ENCODE results near the gene SPOUT1. TPM values are rescaled to one million over a fixed set of nuclear protein-coding genes. Genes with fewer than 3 reads are reported as not detected.

Gene SPOUT1
- polyA plus RNA-seq, 1 donor (not counting 4 experiments of a cell fraction or from before 2014, with no cell fraction given), result 22.0 TPM

GRCh38 chr9:128786681-128787601, 42.7 kb downstream of the SPOUT1 start, which contains the start of gene TBC1D13:
TSS of gene TBC1D13 (plus strand) at chr9:128787253. CDS start at chr9:128787354, 101 bp downstream.
- no peak for DNase-seq (ENCODE audit: low read depth, low spot score)
- TF ChIP-seq EZH2 (IDR thresholded peaks at IDR 0.05; ENCODE audit: low read length) (no peak), CTCF (optimal IDR thresholded peaks at IDR 0.05 in 1 of 3, IDR thresholded peaks at IDR 0.05 in 1 of 3, conservative IDR thresholded peaks at IDR 0.05 in 1 of 3; ENCODE audit: extremely low read depth in 1 of 3, insufficient read depth in 2 of 3, low read length in 3 of 3) (no peak)

GRCh38 chr9:128785427-128785826, 44.2 kb downstream of the SPOUT1 start:
- H3K4me1 ChIP-seq (ENCODE audit: control insufficient read depth, extremely low read depth, insufficient read depth, low read length), result peaks cover 10% of the 10 kb centered on the region
- H2AFZ ChIP-seq (ENCODE audit: control insufficient read depth, low read length), result no peak overlapping the region
- no peaks in the 10 kb centered on the region for H3K27me3 ChIP-seq (ENCODE audit: control insufficient read depth, extremely low read depth, insufficient read depth, low read length)
- no peak overlapping the region for H3K4me2 ChIP-seq (ENCODE audit: control insufficient read depth, extremely low read depth, insufficient read depth, low read depth, low read length)
- no peak overlapping the region for H3K27ac ChIP-seq (ENCODE audit: control insufficient read depth, insufficient read depth, low read length)
- H3K9ac ChIP-seq (ENCODE audit: control insufficient read depth, extremely low read depth, insufficient read depth, low read length), result no peak overlapping the region
- peaks cover 10% of the 10 kb centered on the region for H3K79me2 ChIP-seq (ENCODE audit: control insufficient read depth, insufficient read depth, low read length)
- dilution Hi-C loops (cut with MboI; ENCODE audit: extremely low pct_ligation_motif_present, low sequenced_read_pairs), result no loop called here
- H3K9me1 ChIP-seq (ENCODE audit: control insufficient read depth, extremely low read depth, insufficient read depth, low read length), result no peaks in the 10 kb centered on the region
- H3K9me3 ChIP-seq (ENCODE audit: control insufficient read depth, low read depth, low read length), result no peaks in the 10 kb centered on the region
- DNase-seq (ENCODE audit: low read depth, low spot score) (no peak), FAIRE-seq (no peak)
- peaks cover 0 to 1% of the 10 kb centered on the region in 2 experiments for H3K36me3 ChIP-seq (ENCODE audit: control insufficient read depth in 2 of 2, extremely low read depth in 1 of 2, insufficient read depth in 2 of 2, low read length in 2 of 2)
- no peak overlapping the region for H3K4me3 ChIP-seq (ENCODE audit: control insufficient read depth in 2 of 3, extremely low read depth in 1 of 3, insufficient read depth in 2 of 3, low read depth in 1 of 3, low read length in 3 of 3)
- H4K20me1 ChIP-seq (ENCODE audit: control insufficient read depth, extremely low read depth, insufficient read depth, low read length), result no peaks in the 10 kb centered on the region
- no peak for TF ChIP-seq CTCF (optimal IDR thresholded peaks at IDR 0.05 in 1 of 3, IDR thresholded peaks at IDR 0.05 in 1 of 3, conservative IDR thresholded peaks at IDR 0.05 in 1 of 3; ENCODE audit: extremely low read depth in 1 of 3, insufficient read depth in 2 of 3, low read length in 3 of 3)
- no peak for TF ChIP-seq EZH2 (IDR thresholded peaks at IDR 0.05; ENCODE audit: low read length)

More at GRCh38 chr9:128786681-128787601, 42.7 kb downstream of the SPOUT1 start, which contains the start of gene TBC1D13:
- H3K4me2 ChIP-seq (ENCODE audit: control insufficient read depth, extremely low read depth, insufficient read depth, low read depth, low read length), result peak within 1 kb of the TSS; percentile 92
- H3K27me3 ChIP-seq (ENCODE audit: control insufficient read depth, extremely low read depth, insufficient read depth, low read length), result no peaks in the 10 kb centered on the region
- dilution Hi-C loops (cut with MboI; ENCODE audit: extremely low pct_ligation_motif_present, low sequenced_read_pairs), result no loop called here
- no peaks in the 10 kb centered on the region for H3K9me3 ChIP-seq (ENCODE audit: control insufficient read depth, low read depth, low read length)
- peak within 1 kb of the TSS; percentile 78 to 98 (median 94) for H3K4me3 ChIP-seq (ENCODE audit: control insufficient read depth in 2 of 3, extremely low read depth in 1 of 3, insufficient read depth in 2 of 3, low read depth in 1 of 3, low read length in 3 of 3)
- FAIRE-seq, result no peak
- H3K36me3 ChIP-seq (ENCODE audit: control insufficient read depth in 2 of 2, extremely low read depth in 1 of 2, insufficient read depth in 2 of 2, low read length in 2 of 2), result peaks cover 6% of the 10 kb centered on the region in 2 experiments
- peaks cover 10% of the 10 kb centered on the region for H3K4me1 ChIP-seq (ENCODE audit: control insufficient read depth, extremely low read depth, insufficient read depth, low read length)
- H4K20me1 ChIP-seq (ENCODE audit: control insufficient read depth, extremely low read depth, insufficient read depth, low read length), result no peaks in the 10 kb centered on the region
- H3K27ac ChIP-seq (ENCODE audit: control insufficient read depth, insufficient read depth, low read length), result peak within 1 kb of the TSS; percentile 61
- H3K79me2 ChIP-seq (ENCODE audit: control insufficient read depth, insufficient read depth, low read length), result peaks cover 10% of the 10 kb centered on the region
- peak within 1 kb of the TSS; percentile 92 for H2AFZ ChIP-seq (ENCODE audit: control insufficient read depth, low read length)
- H3K9me1 ChIP-seq (ENCODE audit: control insufficient read depth, extremely low read depth, insufficient read depth, low read length), result no peaks in the 10 kb centered on the region
- H3K9ac ChIP-seq (ENCODE audit: control insufficient read depth, extremely low read depth, insufficient read depth, low read length), result peak within 1 kb of the TSS; percentile 85

Data from keratinocyte (primary cell).